Esophagus muscularis mucosa (tissue), 4 donors: ENCODE results near the gene HOXD13. TPM values are rescaled to one million over a fixed set of nuclear protein-coding genes. Genes with fewer than 3 reads are reported as not detected.

Experiments
- DNase-seq: peaks from one replicate; pipeline ENCODE4 v3.0.0-alpha.2; 2017; ENCODE audit errors: extremely low spot score
- H3K27ac ChIP-seq, 4 donors: fragments of 200-600 bp; sonication (generic); replicated peaks in 1 of 4; 1 replicate in 3 of 4; 2 replicates in 1 of 4; pipeline ENCODE4 v1.5.1; 2016 to 2019; ENCODE audit warnings: mild to moderate bottlenecking in 1 of 4
- H3K27me3 ChIP-seq, 4 donors: fragments of 200-600 bp; sonication (generic); one replicate each; pipeline versions ENCODE4 v1.5.1 to v1.6.0; 2016 to 2019
- H3K36me3 ChIP-seq, 4 donors: fragments of 200-600 bp; sonication (generic); one replicate each; pipeline ENCODE4 v1.5.1; 2016 to 2019
- H3K4me1 ChIP-seq, 4 donors: fragments of 200-600 bp; sonication (generic); one replicate each; pipeline ENCODE4 v1.5.1; 2016 to 2019
- H3K4me3 ChIP-seq, 4 donors: fragments of 200-600 bp; sonication (generic); 1 replicate in 2 of 4; 2 replicates in 2 of 4; pipeline ENCODE4 v1.5.1; 2016 to 2019; ENCODE audit warnings: mild to moderate bottlenecking in 4 of 4, moderate library complexity in 1 of 4
- H3K9me3 ChIP-seq, 4 donors: fragments of 200-600 bp; sonication (generic); 1 replicate in 3 of 4; 2 replicates in 1 of 4; pipeline ENCODE4 v1.5.1; 2016 to 2019
- EP300 ChIP-seq: sonication (generic); formaldehyde crosslinking; IDR thresholded peaks from one replicate; pipeline ENCODE4 v1.6.1; 2017; ENCODE audit warnings: antibody characterized with exemption
- POLR2A ChIP-seq: fragments of 450-650 bp; IDR thresholded peaks from one replicate; pipeline ENCODE4 v1.6.1; 2017; ENCODE audit warnings: antibody characterized with exemption, moderate library complexity, mild to moderate bottlenecking, low read depth
- POLR2AphosphoS5 ChIP-seq, 2 donors: sonication (generic); formaldehyde crosslinking; IDR thresholded peaks; one replicate each; pipeline ENCODE4 v1.6.1; 2017; ENCODE audit warnings: antibody characterized with exemption in 2 of 2
- WGBS: methylation state at CpG from one replicate; pipeline ENCODE4 v1.1.5; 2018; 5-methylcytosine and 5-hydroxymethylcytosine counted together
- intact Hi-C: fragments of 100-400 bp; cut with DNase I; formaldehyde crosslinking; loops from one replicate; pipeline ENCODE4 v1.15.1; 2023
- total RNA-seq, 4 donors: library from RNA; depleted of rRNA; stranded (reverse); fragments of >200 nt; gene quantifications; one replicate each; pipeline versions ENCODE4 v1.1.0 to v1.2.1, GENCODE V29; 2016
- TF ChIP-seq, protein P1 (sequence below), 3 experiments: fragments of 200-600 bp in 2 of 3; fragments of 450-650 bp in 1 of 3; sonication (generic) in 2 of 3; IDR thresholded peaks; one replicate each; pipeline ENCODE4 v1.5.1; 2017 to 2019; ENCODE audit warnings: antibody characterized with exemption in 3 of 3, mild to moderate bottlenecking in 2 of 3, moderate library complexity in 1 of 3

Gene HOXD13
- total RNA-seq, 4 donors from 2014 or later = not detected

DNA sequence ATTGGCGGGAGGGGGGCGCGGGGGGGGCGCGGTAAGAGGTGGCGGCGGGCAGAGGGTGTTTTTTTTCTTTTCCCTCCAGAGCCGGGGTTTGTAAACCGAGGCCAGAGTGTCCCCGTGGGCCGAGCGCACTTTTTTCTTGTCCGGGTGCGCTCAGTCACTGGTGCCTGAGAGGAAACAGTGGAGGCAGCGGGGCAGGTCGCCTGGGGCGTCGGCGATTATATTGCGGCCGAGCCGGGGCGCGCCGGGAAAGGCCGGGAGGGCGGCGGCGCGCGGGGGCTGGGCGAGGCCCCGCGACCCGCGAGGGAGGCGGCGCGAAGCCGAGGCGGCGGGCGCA, 37.3 kb downstream of the HOXD13 start:
- Histone ChIP-seq H3K36me3 (no peaks in the 10 kb centered on the region), H3K9me3 (no peaks in the 10 kb centered on the region), H3K4me1 (peaks cover 14 to 49% (median 26%) of the 10 kb centered on the region in 4 donors), H3K27ac (peak overlapping the region; percentile 56 to 78 (median 71)), H3K4me3 (peak overlapping the region; percentile 52 to 61 (median 53)), H3K27me3 (peaks cover 0 to 100% (median 75%) of the 10 kb centered on the region in 4 donors)
- no peak for DNase-seq
- no CpG with 5 or more reads among the region's 43 CpGs for WGBS
- intact Hi-C loops = loop anchor here (5.0 kb wide), 4 partner anchors 328 to 688 kb away; no protein-coding TSS in a partner anchor
- TF ChIP-seq POLR2A (no peak), EP300 (no peak), POLR2AphosphoS5 (IDR thresholded peaks at IDR 0.05) (no peak)
- TF ChIP-seq, protein P1, sequence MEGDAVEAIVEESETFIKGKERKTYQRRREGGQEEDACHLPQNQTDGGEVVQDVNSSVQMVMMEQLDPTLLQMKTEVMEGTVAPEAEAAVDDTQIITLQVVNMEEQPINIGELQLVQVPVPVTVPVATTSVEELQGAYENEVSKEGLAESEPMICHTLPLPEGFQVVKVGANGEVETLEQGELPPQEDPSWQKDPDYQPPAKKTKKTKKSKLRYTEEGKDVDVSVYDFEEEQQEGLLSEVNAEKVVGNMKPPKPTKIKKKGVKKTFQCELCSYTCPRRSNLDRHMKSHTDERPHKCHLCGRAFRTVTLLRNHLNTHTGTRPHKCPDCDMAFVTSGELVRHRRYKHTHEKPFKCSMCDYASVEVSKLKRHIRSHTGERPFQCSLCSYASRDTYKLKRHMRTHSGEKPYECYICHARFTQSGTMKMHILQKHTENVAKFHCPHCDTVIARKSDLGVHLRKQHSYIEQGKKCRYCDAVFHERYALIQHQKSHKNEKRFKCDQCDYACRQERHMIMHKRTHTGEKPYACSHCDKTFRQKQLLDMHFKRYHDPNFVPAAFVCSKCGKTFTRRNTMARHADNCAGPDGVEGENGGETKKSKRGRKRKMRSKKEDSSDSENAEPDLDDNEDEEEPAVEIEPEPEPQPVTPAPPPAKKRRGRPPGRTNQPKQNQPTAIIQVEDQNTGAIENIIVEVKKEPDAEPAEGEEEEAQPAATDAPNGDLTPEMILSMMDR (IDR thresholded peaks at IDR 0.05) = no peak

DNA sequence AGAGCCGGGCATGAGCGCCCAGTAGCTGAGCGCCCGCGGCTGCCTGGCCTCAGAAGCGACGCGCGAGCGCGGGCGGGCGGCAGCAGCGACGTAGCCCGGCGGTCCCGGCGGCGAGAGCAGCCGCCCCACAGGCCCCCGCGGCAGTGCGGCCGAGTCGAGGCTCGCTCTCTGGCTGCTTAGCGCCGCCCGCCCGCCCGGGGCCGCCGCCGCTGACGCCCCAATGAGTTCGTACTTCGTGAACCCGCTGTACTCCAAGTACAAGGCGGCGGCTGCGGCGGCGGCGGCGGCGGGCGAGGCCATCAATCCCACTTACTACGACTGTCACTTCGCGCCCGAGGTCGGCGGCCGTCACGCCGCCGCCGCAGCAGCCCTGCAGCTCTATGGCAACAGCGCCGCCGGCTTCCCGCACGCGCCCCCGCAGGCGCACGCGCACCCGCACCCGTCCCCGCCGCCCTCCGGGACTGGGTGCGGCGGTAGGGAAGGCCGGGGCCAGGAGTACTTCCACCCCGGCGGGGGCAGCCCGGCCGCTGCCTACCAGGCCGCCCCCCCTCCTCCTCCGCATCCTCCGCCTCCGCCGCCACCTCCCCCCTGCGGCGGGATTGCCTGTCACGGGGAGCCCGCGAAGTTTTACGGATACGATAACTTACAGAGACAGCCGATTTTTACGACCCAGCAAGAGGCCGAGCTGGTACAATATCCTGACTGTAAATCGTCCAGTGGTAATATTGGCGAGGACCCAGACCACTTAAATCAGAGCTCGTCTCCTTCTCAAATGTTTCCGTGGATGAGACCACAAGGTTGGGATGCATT, 37.8 kb downstream of the HOXD13 start:
- no peak for DNase-seq
- peaks cover 14 to 49% (median 26%) of the 10 kb centered on the region in 4 donors for H3K4me1 ChIP-seq
- TF ChIP-seq EP300 = no peak
- TF ChIP-seq, protein P1 (IDR thresholded peaks at IDR 0.05) = no peak
- no peak for TF ChIP-seq POLR2AphosphoS5 (IDR thresholded peaks at IDR 0.05)
- TF ChIP-seq POLR2A = no peak
- peaks cover 0 to 100% (median 73%) of the 10 kb centered on the region in 4 donors for H3K27me3 ChIP-seq
- intact Hi-C loops = no loop called here
- 6% methylated on average over 4 of the region's 100 CpGs for WGBS
- peak overlapping the region; percentile 52 to 61 (median 53) for H3K4me3 ChIP-seq
- peak overlapping the region; percentile 56 to 78 (median 71) for H3K27ac ChIP-seq
- H3K9me3 ChIP-seq = no peaks in the 10 kb centered on the region
- H3K36me3 ChIP-seq = no peaks in the 10 kb centered on the region

DNA sequence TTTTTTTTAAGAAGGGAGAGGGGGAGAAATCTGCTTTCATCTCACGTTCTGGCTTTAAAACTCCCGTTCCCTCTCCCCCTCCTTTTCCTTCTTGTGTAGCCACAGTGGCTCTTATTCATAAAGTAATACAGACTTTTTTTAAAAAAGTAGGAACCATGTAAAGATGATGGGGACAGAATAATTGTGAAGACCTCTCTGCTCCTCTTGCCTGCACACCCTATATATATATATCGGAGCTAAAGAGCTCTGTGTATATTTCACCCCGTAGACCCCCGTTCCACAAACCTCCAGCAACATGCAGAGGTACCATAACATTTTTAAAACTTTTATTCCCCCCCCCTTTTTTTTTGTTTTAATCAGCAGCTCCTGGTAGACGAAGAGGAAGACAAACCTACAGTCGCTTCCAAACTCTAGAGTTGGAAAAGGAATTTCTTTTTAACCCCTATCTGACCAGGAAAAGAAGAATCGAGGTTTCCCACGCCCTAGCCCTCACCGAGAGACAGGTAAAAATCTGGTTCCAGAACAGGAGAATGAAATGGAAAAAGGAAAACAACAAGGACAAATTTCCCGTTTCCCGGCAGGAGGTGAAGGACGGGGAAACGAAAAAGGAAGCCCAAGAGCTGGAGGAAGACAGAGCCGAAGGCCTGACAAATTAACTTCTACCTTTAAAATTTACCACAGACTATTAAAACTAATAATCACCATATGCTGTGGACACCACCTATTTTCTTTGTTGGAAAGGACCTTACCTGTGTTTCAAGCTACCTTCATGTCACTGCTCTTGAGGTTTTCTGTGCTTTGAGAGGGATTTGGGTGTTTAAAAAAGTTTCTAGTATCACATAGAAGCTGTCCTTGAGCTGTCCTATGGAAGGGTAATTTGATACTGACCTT, 38.7 kb downstream of the HOXD13 start:
- H3K36me3 ChIP-seq = no peaks in the 10 kb centered on the region
- peaks cover 14 to 52% (median 29%) of the 10 kb centered on the region in 4 donors for H3K4me1 ChIP-seq
- intact Hi-C loops = no loop called here

DNA sequence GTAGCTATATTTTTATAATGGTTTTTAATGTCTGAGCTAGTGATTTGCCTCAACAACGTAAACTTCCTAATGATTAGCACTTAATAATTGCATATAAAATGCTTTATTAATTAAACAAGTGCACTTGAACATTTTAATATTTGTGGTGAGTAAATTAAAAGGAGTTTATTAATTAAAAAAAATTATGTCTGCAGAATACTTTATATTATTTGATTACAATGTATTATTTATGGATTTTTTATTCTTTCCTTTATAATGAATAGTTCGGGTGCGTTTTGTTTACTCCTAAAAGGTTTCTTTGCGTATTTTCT, 39.3 kb downstream of the HOXD13 start:
- Histone ChIP-seq H3K4me1 (peaks cover 18 to 57% (median 35%) of the 10 kb centered on the region in 4 donors), H3K9me3 (no peaks in the 10 kb centered on the region), H3K27ac (peak overlapping the region in 2 of 4 donors; percentile 56 to 78), H3K27me3 (peaks cover 6 to 100% (median 77%) of the 10 kb centered on the region in 4 donors), H3K4me3 (peak overlapping the region in 3 of 4 donors; percentile 6 to 61 (median 54)), H3K36me3 (no peaks in the 10 kb centered on the region)
- 31% methylated on average over 4 of the region's 4 CpGs for WGBS
- DNase-seq = no peak
- TF ChIP-seq, protein P1 (IDR thresholded peaks at IDR 0.05) = no peak
- TF ChIP-seq POLR2AphosphoS5 (IDR thresholded peaks at IDR 0.05) (no peak), POLR2A (no peak), EP300 (no peak)
- intact Hi-C loops = no loop called here

More for the DNA sequence above, 38.7 kb downstream of the HOXD13 start:
- WGBS = 19% methylated on average over 15 of the region's 15 CpGs
- DNase-seq = no peak
- peaks cover 1 to 100% (median 75%) of the 10 kb centered on the region in 4 donors for H3K27me3 ChIP-seq
- H3K4me3 ChIP-seq = peak overlapping the region; percentile 52 to 61 (median 53)
- H3K27ac ChIP-seq = peak overlapping the region; percentile 56 to 78 (median 71)
- no peaks in the 10 kb centered on the region for H3K9me3 ChIP-seq
- TF ChIP-seq POLR2AphosphoS5 (IDR thresholded peaks at IDR 0.05) (no peak), EP300 (no peak), POLR2A (no peak)
- TF ChIP-seq, protein P1 (IDR thresholded peaks at IDR 0.05) = no peak
